A204.1 (cell line): ENCODE data around the gene ATP5F1C.
"Not testable (repeated sequence)": the region's sequence is repeated elsewhere in the genome, so short reads cannot be mapped to it uniquely, and the experiment has no call there.

Experiments used
- FAIRE-seq: peaks from 2 replicates; lab custom pipeline; 2012; peaks lifted over from hg19 to GRCh38; lab: Jason Lieb, UNC

ATP5F1C gene

DNA sequence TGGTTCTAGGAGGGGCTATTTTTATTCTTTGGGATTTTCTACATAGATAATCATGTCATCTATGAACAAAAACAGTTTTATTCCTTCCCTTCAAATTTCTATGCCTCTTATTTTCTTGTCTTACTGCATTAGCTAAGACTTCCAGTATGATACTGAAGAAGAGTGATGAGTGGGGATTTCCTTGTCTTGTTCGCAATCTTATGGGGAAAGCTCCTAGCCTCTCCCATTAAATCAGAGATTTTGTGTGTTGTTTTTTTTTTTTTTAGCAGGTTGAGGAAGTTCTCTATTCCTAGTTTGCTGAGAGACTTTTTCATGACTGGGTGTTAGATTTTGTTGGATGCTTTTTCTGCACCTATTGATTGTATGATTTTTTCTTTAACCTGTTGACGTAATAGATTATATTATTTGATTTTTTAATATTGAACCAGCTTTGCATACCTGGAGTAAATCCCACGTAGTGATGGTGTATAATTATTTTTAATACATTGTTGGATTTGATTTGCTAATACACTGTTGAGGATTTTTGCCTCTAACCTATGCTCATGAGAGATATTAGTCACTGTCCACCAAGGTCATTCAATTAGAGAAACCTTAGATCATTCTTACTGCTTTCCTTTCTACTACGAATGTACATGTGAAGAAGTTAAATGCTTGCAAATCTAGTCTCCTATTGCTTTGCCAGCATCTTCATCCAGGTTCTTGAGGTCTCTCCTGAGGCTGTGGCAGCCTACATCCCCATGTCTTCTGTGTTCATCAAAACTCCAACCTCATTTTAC lies 6.5 kb downstream of the ATP5F1C start:
- FAIRE-seq, result no peak

DNA sequence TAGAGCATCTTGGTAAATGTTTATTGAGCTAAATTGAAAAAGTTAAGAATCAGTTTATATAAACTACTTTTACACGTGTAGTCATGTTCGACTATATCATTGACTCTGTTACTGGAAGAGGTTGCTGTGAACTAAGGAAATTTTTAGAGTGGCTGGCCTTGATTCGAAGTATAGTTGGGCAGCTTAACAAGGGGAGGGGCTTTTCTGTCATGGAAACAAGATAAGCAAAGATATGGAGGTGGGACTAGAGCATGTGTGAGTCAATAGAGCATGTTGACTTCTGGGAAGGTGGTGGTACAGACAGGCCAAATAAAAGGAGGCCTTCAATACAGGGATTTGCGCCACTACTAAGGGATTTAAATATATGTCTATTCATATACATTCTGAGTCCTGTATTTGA lies 7.6 kb downstream of the ATP5F1C start:
- FAIRE-seq, result no peak

DNA sequence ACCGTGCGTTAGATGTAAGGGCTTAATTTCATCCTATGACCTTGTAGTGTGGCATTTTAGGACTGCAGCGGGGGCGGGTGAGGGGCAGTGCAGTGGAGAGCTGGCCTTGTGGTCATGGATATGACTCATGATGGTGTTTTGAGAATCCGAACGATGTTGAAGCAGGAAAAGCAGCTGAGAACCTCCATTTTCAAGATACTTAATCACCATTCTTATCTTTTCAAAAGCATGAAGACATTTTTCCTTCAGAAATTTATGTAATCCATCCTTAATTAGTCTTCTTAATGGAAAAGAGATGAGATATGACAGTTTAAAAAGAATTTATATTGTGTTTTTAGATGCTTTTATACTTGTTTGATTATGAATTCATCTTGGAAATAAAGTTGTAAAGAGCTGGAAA lies 9.6 kb downstream of the ATP5F1C start:
- FAIRE-seq, result no peak

DNA sequence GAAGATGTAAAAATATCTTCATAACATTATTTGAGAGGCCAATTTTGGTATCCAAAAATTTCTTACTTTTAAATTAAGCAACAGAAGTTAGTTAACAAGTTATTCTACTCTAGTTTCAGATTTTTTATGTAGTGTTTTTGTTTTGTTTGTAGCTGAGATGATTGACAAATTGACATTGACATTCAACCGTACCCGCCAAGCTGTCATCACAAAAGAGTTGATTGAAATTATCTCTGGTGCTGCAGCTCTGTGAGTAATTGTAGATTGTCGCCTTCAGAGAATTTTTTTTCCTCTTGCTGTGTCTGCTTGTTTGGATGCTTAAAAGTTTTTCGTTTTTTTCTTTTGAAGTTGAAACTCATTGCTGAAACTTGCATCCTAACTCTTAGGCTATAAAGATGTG lies 14.6 kb downstream of the ATP5F1C start:
- no peak for FAIRE-seq

DNA sequence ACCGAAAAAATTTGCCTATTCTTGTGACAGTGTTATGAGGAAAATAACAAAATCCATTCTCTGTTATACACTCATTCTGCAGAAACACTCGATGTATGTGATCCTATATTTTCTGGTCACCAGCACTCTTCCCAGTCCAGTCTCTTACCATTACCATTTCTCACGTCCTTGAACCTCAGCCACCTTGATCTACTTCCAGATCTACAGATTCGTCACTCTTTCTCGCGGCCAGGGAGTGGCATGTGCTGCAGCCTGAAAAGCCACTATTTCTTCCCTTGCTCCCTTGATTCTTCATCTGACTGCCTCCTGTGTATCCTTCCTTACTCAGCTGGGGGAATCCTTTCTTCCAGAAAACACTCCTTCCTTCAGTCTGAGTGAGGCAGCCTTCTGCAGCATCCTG lies 16.2 kb downstream of the ATP5F1C start:
- FAIRE-seq, result no peak

DNA sequence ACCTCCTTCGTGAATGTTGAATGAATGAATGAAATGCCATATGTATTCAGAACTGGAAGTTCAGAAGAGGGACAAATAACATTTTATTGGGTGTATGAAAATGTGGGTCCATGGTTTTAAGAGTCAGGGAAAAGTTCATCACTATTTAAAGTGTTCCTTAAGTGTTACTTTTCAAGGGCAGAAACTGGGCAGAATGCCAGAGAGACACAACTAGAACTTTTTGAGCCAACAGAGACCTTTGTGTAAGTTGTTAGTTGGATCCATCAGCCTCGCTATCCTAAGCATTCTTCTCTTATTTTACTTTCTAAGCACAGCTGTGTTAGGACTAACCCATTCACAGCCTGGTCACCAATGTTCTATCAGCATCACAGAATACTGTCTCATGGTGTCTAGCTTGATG lies 16.8 kb downstream of the ATP5F1C start:
- no peak for FAIRE-seq

DNA sequence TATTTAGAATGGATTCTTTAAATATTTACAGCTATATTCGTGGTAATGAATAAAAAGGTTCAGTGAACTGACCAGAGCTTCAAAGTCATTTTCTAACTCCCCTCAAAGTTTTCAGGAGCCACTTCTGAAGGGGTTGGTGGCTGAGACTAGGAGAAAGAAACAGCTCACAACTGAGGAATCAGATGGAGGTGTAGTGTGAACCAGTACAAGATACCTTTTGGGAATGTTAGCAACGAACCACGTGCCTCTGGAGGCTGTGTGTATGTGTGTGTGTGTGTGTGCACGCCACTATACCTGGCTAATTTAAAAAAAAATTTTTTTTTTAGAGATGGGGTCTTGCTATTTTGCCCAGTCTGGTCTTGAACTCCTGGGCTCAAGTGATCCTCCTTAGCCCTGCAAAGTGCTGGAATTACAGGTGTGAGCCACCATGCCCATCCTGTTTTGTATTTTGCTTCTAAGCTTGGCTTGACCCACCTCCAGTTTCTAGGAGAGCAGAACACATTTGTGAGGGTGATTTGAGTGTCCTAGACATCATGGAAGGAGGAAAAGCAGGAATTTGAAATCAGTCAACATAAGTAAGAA lies 20.8 kb downstream of the ATP5F1C start:
- FAIRE-seq, result no peak

DNA sequence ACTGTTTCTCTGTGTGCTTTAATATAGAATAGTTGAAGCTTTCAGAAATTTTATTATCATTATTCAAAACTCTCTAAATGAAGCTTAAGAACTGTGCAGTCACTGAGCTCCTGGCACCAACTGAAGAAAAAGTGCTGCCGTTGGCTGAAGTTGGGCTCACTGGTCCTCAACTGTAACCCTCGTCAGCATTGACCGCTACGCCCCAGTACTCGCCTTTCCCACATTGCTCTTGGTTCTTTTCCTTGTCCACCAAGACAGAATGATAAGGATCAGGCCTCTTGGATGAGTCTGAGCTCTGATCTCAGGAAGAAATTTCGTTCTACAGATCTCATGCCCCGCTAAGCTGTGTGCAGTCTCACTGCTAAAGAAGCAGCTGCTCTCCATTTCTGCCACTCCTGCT lies 22.5 kb downstream of the ATP5F1C start:
- FAIRE-seq, result no peak

DNA sequence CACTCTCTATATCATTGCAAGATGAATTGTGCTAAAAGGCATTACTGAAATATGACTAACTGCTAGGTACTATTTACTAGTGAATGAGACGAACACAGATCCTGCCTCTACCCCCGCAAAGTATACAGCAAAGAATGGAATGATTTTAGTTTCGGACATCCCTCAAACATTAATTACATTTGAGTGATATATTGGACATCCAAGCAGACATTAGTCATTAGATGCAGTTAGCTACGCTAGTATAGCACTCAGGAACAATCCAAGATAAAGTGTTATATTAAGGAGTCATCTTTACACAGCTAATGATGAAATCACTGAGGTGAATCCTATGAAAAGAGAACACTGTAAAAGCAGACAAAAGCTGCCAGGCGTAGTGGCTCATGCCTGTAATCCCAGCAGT lies 23.0 kb downstream of the ATP5F1C start:
- no peak for FAIRE-seq

DNA sequence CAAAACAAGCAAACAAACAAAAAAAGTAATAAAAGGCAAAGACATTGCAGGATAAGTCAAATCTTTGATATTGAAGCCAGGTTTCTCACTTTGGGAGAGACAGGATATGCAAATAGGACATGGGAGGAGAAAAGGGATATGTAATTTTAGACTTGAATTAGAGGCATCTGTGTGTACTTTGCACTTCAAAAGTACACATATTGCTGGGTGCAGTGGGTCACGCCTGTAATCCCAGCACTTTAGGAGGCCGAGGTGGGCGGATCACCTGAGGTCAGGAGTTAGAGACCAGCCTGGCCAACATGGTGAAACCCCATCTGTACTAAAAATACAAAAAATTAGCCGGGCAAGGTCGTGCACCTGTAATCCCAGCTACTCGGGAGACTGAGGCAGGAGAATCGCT lies 23.8 kb downstream of the ATP5F1C start:
- not testable (repeated sequence) for FAIRE-seq

DNA sequence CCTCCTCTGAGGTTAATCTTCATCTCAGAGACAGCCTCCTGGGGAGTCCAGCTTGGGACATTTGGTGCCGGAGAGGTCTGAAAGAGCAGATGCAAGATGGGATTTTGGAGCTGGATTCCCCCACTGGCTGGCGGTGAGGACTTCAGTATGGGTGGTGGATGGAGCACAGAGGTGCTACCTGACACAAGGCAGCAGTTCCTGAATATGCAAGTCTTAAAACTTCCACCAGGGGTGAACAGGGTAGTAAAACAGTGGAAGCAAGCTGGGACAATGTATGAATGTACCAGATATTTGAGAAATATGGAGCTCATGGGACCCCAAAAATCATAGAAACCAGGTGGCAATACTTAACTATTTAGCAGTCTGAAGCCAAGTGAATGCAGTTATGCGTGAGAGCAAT lies 25.5 kb downstream of the ATP5F1C start:
- FAIRE-seq, result no peak

DNA sequence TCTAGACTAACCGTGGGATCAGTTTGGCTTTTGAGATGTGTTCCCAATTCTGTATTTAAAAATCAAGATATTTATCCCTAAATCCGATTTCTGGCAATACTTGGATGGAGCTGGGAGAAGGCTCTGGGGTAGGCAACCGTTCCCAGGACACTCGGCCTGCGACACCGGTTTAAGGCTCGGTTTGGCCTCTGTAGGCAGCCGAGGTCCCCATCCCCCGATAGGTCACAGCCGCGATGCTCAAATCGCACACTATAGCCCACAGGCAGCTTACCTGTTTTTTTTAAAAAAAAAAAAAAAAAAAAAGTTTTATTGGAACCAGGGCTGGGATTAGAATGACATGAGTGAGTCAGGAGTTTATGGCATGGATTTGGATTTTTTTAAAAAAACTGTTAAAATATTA lies 29.6 kb downstream of the ATP5F1C start:
- FAIRE-seq, result no peak

DNA sequence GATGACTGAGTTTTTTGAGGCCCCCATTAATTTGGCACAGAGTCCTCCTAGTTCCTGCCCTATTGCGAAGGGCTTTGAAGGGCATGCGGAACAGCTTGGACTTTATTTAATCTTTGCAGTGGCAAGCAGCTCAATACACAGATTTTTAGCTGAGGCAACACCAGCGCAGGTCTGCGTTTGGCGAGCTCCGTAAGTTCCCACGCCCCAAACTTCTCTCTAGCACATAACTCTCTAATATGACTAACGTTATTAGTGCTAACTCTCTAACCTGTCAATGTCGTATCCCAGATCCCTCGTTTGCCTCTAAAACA lies 30.0 kb downstream of the ATP5F1C start:
- no peak for FAIRE-seq

DNA sequence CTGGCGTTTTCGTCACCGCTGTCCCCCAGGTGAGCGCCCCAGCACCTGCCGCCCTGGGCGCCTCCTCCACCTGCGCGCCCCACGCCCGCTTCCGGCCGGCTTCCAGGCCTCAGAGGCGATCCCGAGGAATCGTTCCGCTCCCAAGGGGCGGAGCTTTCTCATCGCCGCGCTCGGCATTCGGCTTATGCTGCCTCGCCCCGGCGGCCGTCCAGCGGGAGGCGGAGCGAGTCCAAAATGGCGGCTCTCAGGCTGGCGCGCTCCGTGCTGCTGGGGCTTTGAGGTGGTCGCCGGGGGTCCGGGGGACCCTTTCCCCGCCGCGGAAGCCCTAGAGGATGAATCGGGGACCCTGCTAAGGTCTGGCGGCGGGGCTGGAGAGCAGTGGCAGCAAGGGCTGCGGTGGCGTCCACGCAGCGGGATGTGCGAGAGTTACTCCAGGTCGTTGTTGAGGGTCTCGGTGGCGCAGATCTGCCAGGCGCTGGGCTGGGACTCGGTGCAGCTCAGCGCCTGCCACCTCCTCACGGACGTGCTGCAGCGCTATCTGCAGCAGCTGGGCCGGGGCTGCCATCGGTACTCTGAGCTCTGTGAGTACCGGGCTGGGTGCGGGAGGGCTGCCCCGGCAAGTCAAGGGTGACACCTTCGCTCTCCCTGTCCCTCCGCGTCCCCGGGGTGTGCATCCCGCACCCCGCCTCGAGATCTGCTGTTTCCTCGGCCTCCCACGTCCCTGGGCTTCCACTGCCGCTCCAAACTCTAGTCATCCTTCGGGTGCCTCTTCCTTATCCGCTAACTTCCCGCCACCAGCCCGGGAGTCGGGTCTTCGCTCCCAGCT lies 30.5 kb downstream of the ATP5F1C start, which contains the start of gene TAF3:
TAF3 (plus strand) TSS at position 211 of the 826 bp plus-strand sequence; CDS start at position 416, 205 bp downstream.
- no peak for FAIRE-seq

DNA sequence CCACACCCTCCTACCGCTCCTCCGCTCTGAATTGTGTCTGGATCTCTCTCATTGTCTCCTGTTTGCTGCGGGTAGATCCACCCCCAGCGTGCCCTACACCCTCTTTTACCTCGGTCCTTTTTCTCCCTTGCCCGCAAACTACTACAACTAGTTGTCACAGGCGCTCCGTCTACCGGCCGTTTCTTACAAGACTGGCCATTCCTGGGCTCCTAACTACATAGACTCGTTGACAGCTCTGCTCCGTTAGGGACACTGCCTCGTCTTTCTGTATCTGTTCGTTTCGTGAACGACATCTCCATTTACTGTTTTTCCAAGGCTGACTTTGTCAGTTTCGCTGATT lies 31.1 kb downstream of the ATP5F1C start:
- no peak for FAIRE-seq

DNA sequence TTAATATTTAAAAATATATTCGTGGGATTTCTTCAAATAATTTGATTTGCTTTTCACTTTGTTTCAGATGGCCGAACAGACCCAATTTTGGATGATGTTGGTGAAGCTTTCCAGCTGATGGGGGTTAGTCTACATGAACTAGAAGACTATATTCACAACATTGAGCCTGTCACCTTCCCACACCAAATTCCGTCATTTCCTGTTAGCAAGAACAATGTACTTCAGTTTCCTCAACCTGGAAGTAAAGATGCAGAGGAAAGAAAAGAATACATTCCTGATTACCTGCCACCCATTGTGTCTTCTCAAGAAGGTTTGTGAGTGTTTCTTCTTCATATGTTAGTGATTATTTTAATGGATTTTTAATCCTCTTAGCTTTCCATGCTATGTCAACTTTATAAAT lies 36.3 kb downstream of the ATP5F1C start:
- no peak for FAIRE-seq

DNA sequence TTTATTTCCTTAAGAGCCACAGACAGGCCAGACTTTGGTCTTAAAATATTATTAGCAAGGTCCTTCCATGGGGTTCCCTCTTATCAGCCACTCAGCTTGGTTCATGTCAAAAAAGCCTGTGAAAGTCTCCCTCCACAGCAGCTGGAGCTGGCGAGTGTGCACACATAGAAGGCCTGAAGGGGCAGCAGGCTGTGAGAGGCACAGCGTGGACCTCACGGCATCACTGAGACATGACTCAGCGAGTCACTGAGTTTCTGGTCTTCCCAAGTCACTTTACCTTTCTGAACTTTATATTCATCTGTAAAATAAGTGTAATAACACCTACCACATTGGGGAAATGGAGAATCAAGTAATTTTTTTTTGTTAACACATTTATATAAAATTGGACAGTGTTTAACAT lies 39.0 kb downstream of the ATP5F1C start:
- FAIRE-seq, result no peak

DNA sequence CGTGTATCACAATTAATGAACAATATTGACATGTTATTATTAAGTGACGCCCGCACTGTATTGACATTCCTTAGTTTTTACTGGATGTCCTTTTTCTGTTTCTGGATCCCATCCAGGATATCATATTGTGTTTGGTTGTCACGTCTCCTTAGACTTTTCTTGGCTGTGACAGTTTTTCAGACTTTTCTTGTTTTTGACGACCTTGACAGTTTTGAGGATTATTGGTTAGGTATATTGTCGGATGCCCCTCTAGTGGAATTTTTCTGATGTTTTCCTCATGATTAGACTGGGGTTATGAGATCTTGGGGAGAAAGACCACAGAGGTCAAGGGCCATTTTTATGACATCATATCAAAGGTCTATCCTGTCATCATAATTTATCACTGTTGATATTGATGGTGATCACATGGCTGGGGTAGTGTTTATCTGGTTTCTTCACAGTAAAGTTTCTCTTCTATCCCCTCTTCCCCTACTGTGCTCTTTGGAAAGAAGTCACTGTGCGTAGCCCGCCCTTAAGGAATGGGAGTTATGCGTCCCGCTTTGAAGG lies 41.4 kb downstream of the ATP5F1C start:
- FAIRE-seq, result no peak

DNA sequence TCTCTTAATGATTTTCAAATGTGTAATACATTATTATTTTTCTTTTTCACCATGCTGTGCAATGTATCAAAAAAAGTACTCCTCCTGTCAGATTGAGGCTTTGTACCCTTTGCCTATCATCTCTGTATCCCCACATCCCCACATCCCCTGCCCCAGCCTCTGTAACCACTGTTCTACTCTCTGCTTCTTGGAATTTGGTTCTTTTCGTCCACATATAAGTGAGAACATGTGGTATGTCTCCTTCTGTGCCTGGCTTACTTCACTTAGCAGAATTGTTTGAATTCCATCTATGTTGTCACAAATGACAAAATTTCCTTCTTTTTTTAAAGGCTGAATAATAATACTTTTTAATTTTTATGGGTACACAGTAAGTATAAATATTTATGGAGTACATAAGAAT lies 44.1 kb downstream of the ATP5F1C start:
- no peak for FAIRE-seq

DNA sequence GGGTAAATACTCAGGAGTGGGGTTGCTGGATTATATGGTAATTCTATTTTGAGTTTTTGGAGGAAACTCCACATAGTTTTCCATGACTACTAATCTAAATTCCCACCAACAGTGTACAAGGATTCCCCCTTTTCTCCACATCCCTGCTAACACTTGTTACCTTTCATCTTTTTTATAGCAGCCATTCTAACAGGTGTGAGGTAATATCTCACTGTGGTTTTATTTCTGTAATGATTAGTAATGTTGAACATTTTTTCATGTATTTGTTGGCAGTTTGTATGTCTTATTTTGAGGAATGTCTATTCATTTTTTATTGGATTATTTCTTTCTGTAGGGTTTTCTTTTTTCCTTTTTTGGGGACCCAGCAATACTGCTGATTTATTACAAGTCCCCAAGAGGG lies 45.2 kb downstream of the ATP5F1C start:
- no peak for FAIRE-seq

DNA sequence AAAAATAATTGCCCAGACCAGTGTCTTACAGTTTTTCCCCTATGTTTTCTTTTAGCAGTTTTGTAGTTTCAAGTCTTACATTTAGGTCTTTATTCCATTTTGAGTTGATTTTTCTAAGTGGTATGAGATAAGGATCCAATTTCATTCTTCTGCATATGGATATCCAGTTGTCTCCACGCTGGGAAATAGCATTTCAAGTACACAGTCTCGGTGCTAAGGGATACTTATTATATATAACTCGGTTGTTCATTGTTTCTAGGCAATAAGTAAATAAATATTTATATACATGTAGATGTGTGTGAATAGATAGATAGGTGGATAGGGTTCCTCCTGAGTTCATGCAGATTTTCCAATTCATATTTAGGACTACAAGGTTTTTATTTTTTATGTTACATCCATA lies 46.3 kb downstream of the ATP5F1C start:
- FAIRE-seq, result no peak

DNA sequence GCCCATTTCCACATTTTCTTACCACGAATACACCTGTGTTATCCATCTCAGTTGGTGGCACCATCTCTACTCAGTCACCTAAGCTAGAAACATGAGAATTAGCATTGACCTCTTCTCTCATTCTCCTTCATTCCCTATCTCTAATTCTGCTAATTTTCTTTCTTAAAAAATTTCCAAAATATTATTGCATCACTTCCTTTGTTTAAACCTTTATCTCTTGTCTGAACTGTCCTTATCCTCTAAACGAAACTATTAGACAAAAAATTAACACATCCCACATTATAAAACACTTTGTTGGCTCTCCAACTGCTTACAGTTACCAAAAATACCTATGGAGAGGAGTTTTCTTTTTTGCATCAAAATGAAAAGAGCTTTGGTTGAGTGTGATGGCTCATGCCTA lies 48.6 kb downstream of the ATP5F1C start:
- FAIRE-seq, result no peak

DNA sequence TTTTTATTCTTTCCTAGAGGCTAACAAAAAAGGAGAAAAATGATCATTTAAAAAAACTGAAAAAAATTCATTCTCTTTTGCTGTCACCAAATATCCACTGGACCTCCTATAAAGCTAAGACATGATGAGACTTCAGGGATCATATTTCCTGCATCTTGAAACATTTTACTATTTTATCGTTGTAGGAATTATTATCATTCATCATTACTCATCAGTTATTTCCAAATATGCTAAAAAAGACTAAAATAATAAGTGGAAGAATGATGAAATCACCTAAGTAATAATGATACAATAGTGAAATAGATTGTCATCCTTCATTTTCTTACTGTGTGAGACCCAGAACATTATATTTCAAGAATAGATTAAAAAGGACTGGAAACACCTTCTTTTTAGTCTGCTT lies 58.6 kb downstream of the ATP5F1C start:
- FAIRE-seq, result no peak
